SK-N-SH treated with all-trans-retinoic acid at 6 μM for 48 hours (cell line): ENCODE measurements around the gene ATP6V1C2.

ENCODE experiments used
- CREB5 ChIP-seq: fragments of 250-450 bp; sonication (Bioruptor Pico); IDR thresholded peaks from 2 replicates; pipeline ENCODE4 v1.5.1; 2020; ENCODE audit warnings: low read depth, mild to moderate bottlenecking, moderate library complexity
- CSRNP3 ChIP-seq: fragments of 250-450 bp; sonication (Bioruptor Pico); IDR thresholded peaks from 2 replicates; pipeline ENCODE4 v1.5.1; 2021; ENCODE audit warnings: mild to moderate bottlenecking, moderate library complexity
- ESRRG ChIP-seq: fragments of 250-450 bp; sonication (Bioruptor Pico); IDR thresholded peaks from 2 replicates; pipeline ENCODE4 v1.6.1; 2021; ENCODE audit warnings: mild to moderate bottlenecking
- OSR1 ChIP-seq: fragments of 250-450 bp; sonication (Bioruptor Pico); IDR thresholded peaks from 2 replicates; pipeline ENCODE4 v1.8.0; 2022; ENCODE audit warnings: moderate library complexity, mild to moderate bottlenecking, inconsistent platforms
- PATZ1 ChIP-seq: fragments of 250-450 bp; sonication (Bioruptor Pico); IDR thresholded peaks from 2 replicates; pipeline ENCODE4 v1.8.0; 2020; ENCODE audit warnings: mild to moderate bottlenecking, moderate library complexity, borderline replicate concordance
- RARB ChIP-seq: fragments of 250-450 bp; sonication (Bioruptor Pico); IDR thresholded peaks from 2 replicates; pipeline ENCODE4 v1.8.0; 2021; ENCODE audit warnings: mild to moderate bottlenecking, moderate library complexity
- TOX ChIP-seq: fragments of 250-450 bp; sonication (Bioruptor Pico); IDR thresholded peaks from 2 replicates; pipeline ENCODE4 v1.8.0; 2021; ENCODE audit warnings: mild to moderate bottlenecking, moderate library complexity, borderline replicate concordance
- ZC3H10 ChIP-seq: fragments of 250-450 bp; sonication (Bioruptor Pico); IDR thresholded peaks from 2 replicates; pipeline ENCODE4 v1.5.1; 2021; ENCODE audit warnings: mild to moderate bottlenecking, moderate library complexity
- ZFP3 ChIP-seq: fragments of 250-450 bp; sonication (Bioruptor Pico); IDR thresholded peaks from 2 replicates; pipeline ENCODE4 v1.5.0; 2020; ENCODE audit warnings: mild to moderate bottlenecking, moderate library complexity
- ZNF565 ChIP-seq: fragments of 450-650 bp; formaldehyde crosslinking; conservative IDR thresholded peaks from 2 replicates; pipeline ENCODE4 v1.5.0; 2020; ENCODE audit warnings: low read depth, mild to moderate bottlenecking, moderate library complexity
- ZNF70 ChIP-seq: fragments of 450-650 bp; formaldehyde crosslinking; IDR thresholded peaks from 2 replicates; pipeline ENCODE4 v1.5.0; 2020; ENCODE audit warnings: mild to moderate bottlenecking, moderate library complexity
- TF ChIP-seq, protein P1 (sequence below): fragments of 250-450 bp; sonication (Bioruptor Pico); IDR thresholded peaks from 2 replicates; pipeline ENCODE4 v1.8.0; 2021; ENCODE audit warnings: low read depth, mild to moderate bottlenecking, moderate library complexity, borderline replicate concordance

GRCh38 chr2:10772201-10772867, 50.9 kb downstream of the ATP6V1C2 start:
- TF ChIP-seq, protein P1, sequence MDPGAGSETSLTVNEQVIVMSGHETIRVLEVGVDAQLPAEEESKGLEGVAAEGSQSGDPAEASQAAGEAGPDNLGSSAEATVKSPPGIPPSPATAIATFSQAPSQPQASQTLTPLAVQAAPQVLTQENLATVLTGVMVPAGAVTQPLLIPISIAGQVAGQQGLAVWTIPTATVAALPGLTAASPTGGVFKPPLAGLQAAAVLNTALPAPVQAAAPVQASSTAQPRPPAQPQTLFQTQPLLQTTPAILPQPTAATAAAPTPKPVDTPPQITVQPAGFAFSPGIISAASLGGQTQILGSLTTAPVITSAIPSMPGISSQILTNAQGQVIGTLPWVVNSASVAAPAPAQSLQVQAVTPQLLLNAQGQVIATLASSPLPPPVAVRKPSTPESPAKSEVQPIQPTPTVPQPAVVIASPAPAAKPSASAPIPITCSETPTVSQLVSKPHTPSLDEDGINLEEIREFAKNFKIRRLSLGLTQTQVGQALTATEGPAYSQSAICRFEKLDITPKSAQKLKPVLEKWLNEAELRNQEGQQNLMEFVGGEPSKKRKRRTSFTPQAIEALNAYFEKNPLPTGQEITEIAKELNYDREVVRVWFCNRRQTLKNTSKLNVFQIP (CRISPR knock-in tag), result no peak
- TF ChIP-seq TOX (CRISPR knock-in tag), result no peak
- no peak for TF ChIP-seq PATZ1 (CRISPR knock-in tag)
- TF ChIP-seq ZFP3 (CRISPR knock-in tag), result no peak
- TF ChIP-seq ESRRG (CRISPR knock-in tag), result no peak
- TF ChIP-seq RARB (CRISPR knock-in tag), result no peak
- no peak for TF ChIP-seq ZNF70 (CRISPR knock-in tag)
- no peak for TF ChIP-seq CREB5
- TF ChIP-seq OSR1 (CRISPR knock-in tag), result no peak
- TF ChIP-seq ZNF565 (CRISPR knock-in tag), result no peak
- no peak for TF ChIP-seq CSRNP3 (CRISPR knock-in tag)
- no peak for TF ChIP-seq ZC3H10 (CRISPR knock-in tag)
